CD14-positive monocyte (primary cell): ENCODE data around the gene CALY. TPM values are rescaled to one million over a fixed set of nuclear protein-coding genes. Genes with fewer than 3 reads are reported as not detected.

Source experiments
- DNase-seq, 3 donors: peaks; one replicate each; pipeline ENCODE4 v3.0.0-alpha.2; 2011 to 2022
- H2AFZ ChIP-seq: 2 replicates; pipeline ENCODE4 v1.6.0; 2012; ENCODE audit warnings: mild to moderate bottlenecking, low read depth, low read length, inconsistent platforms; ENCODE audit not compliant: insufficient read depth, poor library complexity, severe bottlenecking
- H3K27ac ChIP-seq, 2 donors: 1 replicate in 1 of 2; 2 replicates in 1 of 2; pipeline ENCODE4 v1.5.1; 2012 to 2013; ENCODE audit warnings: low read length in 2 of 2, control low read depth in 1 of 2, inconsistent platforms in 1 of 2, low read depth in 1 of 2, mild to moderate bottlenecking in 1 of 2
- H3K27me3 ChIP-seq, 2 donors: one replicate each; pipeline versions ENCODE4 v1.6.0 to v1.6.1; 2011 to 2013; ENCODE audit warnings: low read length in 2 of 2; ENCODE audit not compliant: control insufficient read depth in 2 of 2, insufficient read depth in 2 of 2
- H3K36me3 ChIP-seq, 2 donors: replicated peaks in 1 of 2; 1 replicate in 1 of 2; 2 replicates in 1 of 2; pipeline versions ENCODE4 v1.5.1 to v1.6.1; 2012 to 2013; ENCODE audit warnings: low read length in 2 of 2, control low read depth in 1 of 2, inconsistent platforms in 1 of 2, mild to moderate bottlenecking in 1 of 2; ENCODE audit not compliant: insufficient read depth in 2 of 2, control insufficient read depth in 1 of 2
- H3K4me1 ChIP-seq, 2 donors: 1 replicate in 1 of 2; 2 replicates in 1 of 2; pipeline versions ENCODE4 v1.5.1 to v1.6.1; 2012 to 2013; ENCODE audit warnings: low read length in 2 of 2, control low read depth in 1 of 2, inconsistent platforms in 1 of 2, mild to moderate bottlenecking in 1 of 2, moderate library complexity in 1 of 2; ENCODE audit not compliant: insufficient read depth in 2 of 2, control insufficient read depth in 1 of 2
- H3K4me2 ChIP-seq: replicated peaks from 2 replicates; pipeline ENCODE3; 2012; ENCODE audit warnings: low read length, moderate library complexity, mild to moderate bottlenecking; ENCODE audit not compliant: poor library complexity, severe bottlenecking; ENCODE audit errors: extremely low read depth
- H3K4me3 ChIP-seq, 3 experiments: fragments of 200-600 bp in 1 of 3; sonication (generic) in 1 of 3; replicated peaks in 1 of 3; 1 replicate in 2 of 3; 2 replicates in 1 of 3; pipeline ENCODE4 v1.5.1; 2011 to 2013; ENCODE audit warnings: low read length in 3 of 3, mild to moderate bottlenecking in 3 of 3, control low read depth in 2 of 3, low read depth in 2 of 3, inconsistent platforms in 1 of 3, moderate library complexity in 1 of 3
- H3K79me2 ChIP-seq: 2 replicates; pipeline ENCODE4 v1.6.0; 2012; ENCODE audit warnings: mild to moderate bottlenecking, control low read depth, inconsistent platforms, low read length, moderate library complexity; ENCODE audit not compliant: insufficient read depth
- H3K9ac ChIP-seq: 2 replicates; pipeline ENCODE4 v1.6.0; 2017; ENCODE audit warnings: low read length, mild to moderate bottlenecking; ENCODE audit not compliant: insufficient read depth, poor library complexity, severe bottlenecking
- H3K9me3 ChIP-seq, 2 donors: replicated peaks in 1 of 2; 1 replicate in 1 of 2; 2 replicates in 1 of 2; pipeline versions ENCODE4 v1.5.1 to v1.6.1; 2012 to 2013; ENCODE audit warnings: low read length in 2 of 2, control low read depth in 1 of 2; ENCODE audit not compliant: control insufficient read depth in 1 of 2, insufficient read depth in 1 of 2
- H4K20me1 ChIP-seq: 2 replicates; pipeline ENCODE4 v1.6.0; 2012; ENCODE audit warnings: mild to moderate bottlenecking, low read length, control low read depth, moderate library complexity; ENCODE audit not compliant: insufficient read depth
- H3K27ac Mint-ChIP-seq, 7 donors: one replicate each; pipeline ENCODE4 v1.8.0; 2020; ENCODE audit warnings: mild to moderate bottlenecking in 7 of 7, mixed read lengths in 7 of 7, moderate library complexity in 6 of 7, inconsistent platforms in 2 of 7
- H3K27me3 Mint-ChIP-seq, 3 donors: one replicate each; pipeline ENCODE4 v1.8.0; 2021 to 2022; ENCODE audit warnings: low read depth in 3 of 3, mild to moderate bottlenecking in 3 of 3, mixed read lengths in 3 of 3, moderate library complexity in 3 of 3, inconsistent platforms in 1 of 3
- H3K36me3 Mint-ChIP-seq, 2 donors: one replicate each; pipeline ENCODE4 v1.8.0; 2020; ENCODE audit warnings: mixed read lengths in 2 of 2, inconsistent platforms in 1 of 2, mild to moderate bottlenecking in 1 of 2
- H3K4me1 Mint-ChIP-seq: one replicate; pipeline ENCODE4 v1.8.0; 2020; ENCODE audit warnings: mild to moderate bottlenecking, mixed read lengths
- H3K4me3 Mint-ChIP-seq, 2 donors: one replicate each; pipeline ENCODE4 v1.8.0; 2020; ENCODE audit warnings: mild to moderate bottlenecking in 2 of 2, mixed read lengths in 2 of 2, moderate library complexity in 1 of 2
- H3K9me3 Mint-ChIP-seq, 7 donors: one replicate each; pipeline ENCODE4 v1.8.0; 2020 to 2022; ENCODE audit warnings: mixed read lengths in 7 of 7, mild to moderate bottlenecking in 6 of 7, moderate library complexity in 6 of 7, inconsistent platforms in 2 of 7
- WGBS: methylation state at CpG from one replicate; pipeline ENCODE4 v1.1.5; 2013; ENCODE audit warnings: missing lambda C conversion rate; ENCODE audit not compliant: insufficient coverage; 5-methylcytosine and 5-hydroxymethylcytosine counted together
- intact Hi-C, 2 donors: fragments of 100-400 bp; cut with micrococcal nuclease; formaldehyde crosslinking; loops; one replicate each; pipeline versions ENCODE4 v1.15.0 to v1.15.1; 2023
- polyA plus RNA-seq, 3 donors: library from polyadenylated mRNA; depleted of rRNA in 1 of 3; unstranded in 2 of 3; stranded (reverse) in 1 of 3; fragments of 300-500 nt in 2 of 3; fragments of >200 nt in 1 of 3; fragmentation: Illumina TruSeq in 2 of 3; gene quantifications; 1 replicate in 2 of 3; 2 replicates in 1 of 3; pipeline ENCODE4 v1.2.3, GENCODE V29; 2012 to 2021
- TF ChIP-seq, protein P1 (sequence below): fragments of 200-600 bp; IDR thresholded peaks from one replicate; pipeline ENCODE4 v1.8.0; 2022; ENCODE audit warnings: antibody characterized with exemption, mild to moderate bottlenecking

The CALY gene
- polyA plus RNA-seq, 3 donors, result not detected

DNA sequence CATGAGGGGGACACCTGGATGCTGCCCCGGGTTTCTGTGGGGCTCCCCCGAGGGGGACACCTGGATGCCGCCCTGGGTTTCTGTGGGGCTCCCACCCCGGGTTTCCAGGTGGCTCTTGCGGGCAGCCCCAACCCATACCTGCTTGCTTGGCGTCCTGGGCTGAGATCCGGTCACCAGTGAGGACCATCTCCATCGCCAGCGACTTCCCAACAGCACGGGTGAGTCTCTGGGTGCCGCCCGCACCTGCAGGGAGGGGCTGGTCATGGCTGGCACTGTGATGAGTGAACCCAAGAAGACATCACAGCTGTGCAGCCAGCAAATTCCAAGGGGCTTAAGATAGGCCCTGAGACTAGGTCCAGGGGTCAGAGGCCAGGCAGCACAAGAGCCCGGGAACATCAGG is 30.1 kb upstream of the CALY start:
- DNase-seq, result no peak
- Histone ChIP-seq H3K79me2 (no peaks in the 10 kb centered on the region), H3K27me3 (no peaks in the 10 kb centered on the region), H3K36me3 (peaks cover 73 to 85% of the 10 kb centered on the region in 2 donors), H4K20me1 (no peaks in the 10 kb centered on the region), H3K4me2 (no peak overlapping the region), H2AFZ (no peak overlapping the region), H3K9ac (no peak overlapping the region), H3K9me3 (no peaks in the 10 kb centered on the region), H3K27ac (no peak overlapping the region), H3K4me1 (no peaks in the 10 kb centered on the region), H3K4me3 (no peak overlapping the region)
- no peak overlapping the region for H3K27ac Mint-ChIP-seq
- no peaks in the 10 kb centered on the region for H3K9me3 Mint-ChIP-seq
- H3K4me1 Mint-ChIP-seq, result no peaks in the 10 kb centered on the region
- peaks cover 0 to 2% (median 2%) of the 10 kb centered on the region in 3 donors for H3K27me3 Mint-ChIP-seq
- H3K36me3 Mint-ChIP-seq, result peaks cover 67 to 88% of the 10 kb centered on the region in 2 donors
- WGBS, result 97% methylated on average over 13 of the region's 13 CpGs
- no peak overlapping the region for H3K4me3 Mint-ChIP-seq
- TF ChIP-seq, protein P1, sequence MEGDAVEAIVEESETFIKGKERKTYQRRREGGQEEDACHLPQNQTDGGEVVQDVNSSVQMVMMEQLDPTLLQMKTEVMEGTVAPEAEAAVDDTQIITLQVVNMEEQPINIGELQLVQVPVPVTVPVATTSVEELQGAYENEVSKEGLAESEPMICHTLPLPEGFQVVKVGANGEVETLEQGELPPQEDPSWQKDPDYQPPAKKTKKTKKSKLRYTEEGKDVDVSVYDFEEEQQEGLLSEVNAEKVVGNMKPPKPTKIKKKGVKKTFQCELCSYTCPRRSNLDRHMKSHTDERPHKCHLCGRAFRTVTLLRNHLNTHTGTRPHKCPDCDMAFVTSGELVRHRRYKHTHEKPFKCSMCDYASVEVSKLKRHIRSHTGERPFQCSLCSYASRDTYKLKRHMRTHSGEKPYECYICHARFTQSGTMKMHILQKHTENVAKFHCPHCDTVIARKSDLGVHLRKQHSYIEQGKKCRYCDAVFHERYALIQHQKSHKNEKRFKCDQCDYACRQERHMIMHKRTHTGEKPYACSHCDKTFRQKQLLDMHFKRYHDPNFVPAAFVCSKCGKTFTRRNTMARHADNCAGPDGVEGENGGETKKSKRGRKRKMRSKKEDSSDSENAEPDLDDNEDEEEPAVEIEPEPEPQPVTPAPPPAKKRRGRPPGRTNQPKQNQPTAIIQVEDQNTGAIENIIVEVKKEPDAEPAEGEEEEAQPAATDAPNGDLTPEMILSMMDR, result no peak
- intact Hi-C loops, result no loop called here

DNA sequence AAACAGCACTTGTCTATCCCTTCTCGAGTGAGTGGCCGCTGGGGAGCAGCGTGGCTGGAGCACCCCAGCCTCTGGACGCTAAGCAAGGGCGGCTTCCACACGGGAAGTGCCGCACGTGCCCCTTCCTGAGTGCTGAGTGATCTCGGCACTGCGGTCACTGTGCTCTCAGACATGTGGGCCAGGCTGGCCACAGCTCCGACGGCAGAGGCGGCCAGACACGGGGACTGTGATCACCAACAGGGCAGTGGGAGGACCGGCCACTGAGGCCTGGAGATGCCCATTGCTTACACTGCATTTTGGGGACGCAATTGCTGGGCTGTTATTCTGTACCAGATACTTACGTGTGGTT is 29.4 kb upstream of the CALY start:
- Histone ChIP-seq H3K79me2 (no peaks in the 10 kb centered on the region), H3K4me2 (no peak overlapping the region), H3K4me3 (no peak overlapping the region), H3K9me3 (no peaks in the 10 kb centered on the region), H2AFZ (no peak overlapping the region), H3K9ac (no peak overlapping the region), H4K20me1 (no peaks in the 10 kb centered on the region), H3K4me1 (no peaks in the 10 kb centered on the region), H3K27ac (no peak overlapping the region), H3K27me3 (no peaks in the 10 kb centered on the region), H3K36me3 (peaks cover 73 to 86% of the 10 kb centered on the region in 2 donors)
- WGBS, result 88% methylated on average over 17 of the region's 17 CpGs
- Mint-ChIP-seq H3K4me3 (no peak overlapping the region), H3K4me1 (no peaks in the 10 kb centered on the region), H3K27ac (no peak overlapping the region), H3K27me3 (peaks cover 0 to 2% (median 0%) of the 10 kb centered on the region in 3 donors), H3K36me3 (peaks cover 71 to 87% of the 10 kb centered on the region in 2 donors), H3K9me3 (no peaks in the 10 kb centered on the region)
- DNase-seq, result no peak
- TF ChIP-seq, protein P1, result no peak
- intact Hi-C loops, result no loop called here
